HG02642 (cell line): Measurements from ENCODE around the gene ARL14EP.

Experiments
- ATAC-seq: cut with Tn5 transposase; IDR thresholded peaks from one replicate; pipeline ENCODE4 v1.9.1; 2021; ENCODE audit warnings: mild to moderate bottlenecking; ENCODE audit not compliant: unreplicated experiment, poor library complexity

The ARL14EP gene

DNA sequence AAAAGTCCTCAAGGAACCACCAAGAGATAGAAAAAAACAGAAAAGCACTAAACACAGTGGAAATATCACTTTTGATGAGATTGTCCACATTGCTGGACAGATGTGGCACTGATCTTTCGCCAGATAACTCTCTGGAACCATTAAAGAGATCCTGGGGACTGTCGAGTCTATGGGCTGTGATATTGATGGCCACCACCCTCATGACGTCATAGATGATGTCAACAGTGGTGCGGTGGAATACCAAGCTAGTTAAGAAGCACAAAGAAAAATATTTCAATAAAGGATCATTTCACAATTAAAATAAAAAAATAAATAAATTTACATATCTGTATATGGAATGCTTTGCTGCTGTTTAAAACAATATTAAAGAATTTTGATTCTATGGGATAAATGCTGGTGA is 45.5 kb downstream of the ARL14EP start:
- no peak for ATAC-seq

DNA sequence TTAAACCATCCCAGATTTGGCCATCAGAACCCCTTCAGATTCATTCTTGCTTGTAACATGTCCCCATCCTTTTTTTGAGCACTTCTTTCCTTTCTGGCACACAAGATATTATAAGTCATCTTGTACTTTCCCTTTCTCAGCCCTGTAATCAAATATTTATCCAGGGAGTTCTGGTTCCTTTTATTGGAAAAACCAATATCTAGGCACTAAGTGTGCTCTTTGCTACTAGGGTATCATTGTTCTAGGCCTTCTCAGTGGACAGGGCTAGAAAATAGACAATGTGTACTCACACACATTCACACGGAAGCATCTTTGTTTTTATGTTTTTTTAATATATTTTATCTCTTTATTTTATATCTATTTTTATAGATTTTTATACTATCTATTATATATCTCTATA is 47.3 kb downstream of the ARL14EP start:
- no peak for ATAC-seq

DNA sequence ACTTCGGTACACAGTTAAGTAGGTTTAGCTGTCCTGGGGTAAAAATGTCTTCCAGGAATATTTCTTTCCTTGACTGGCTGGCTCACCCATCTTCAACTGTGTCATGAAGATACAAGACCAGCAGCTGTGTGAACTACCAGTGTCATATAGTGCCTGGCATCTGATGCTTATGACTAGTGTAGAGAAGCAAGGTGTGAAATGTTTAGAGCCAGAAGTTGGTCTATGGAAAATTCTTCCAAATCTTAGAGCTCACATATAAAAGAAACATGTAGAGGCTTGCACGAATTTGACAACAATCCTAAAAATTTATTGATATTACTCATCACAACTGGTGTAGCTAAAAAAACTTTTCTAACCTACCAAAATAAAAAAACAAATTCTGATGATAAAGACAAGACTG is 54.4 kb downstream of the ARL14EP start:
- ATAC-seq = no peak

DNA sequence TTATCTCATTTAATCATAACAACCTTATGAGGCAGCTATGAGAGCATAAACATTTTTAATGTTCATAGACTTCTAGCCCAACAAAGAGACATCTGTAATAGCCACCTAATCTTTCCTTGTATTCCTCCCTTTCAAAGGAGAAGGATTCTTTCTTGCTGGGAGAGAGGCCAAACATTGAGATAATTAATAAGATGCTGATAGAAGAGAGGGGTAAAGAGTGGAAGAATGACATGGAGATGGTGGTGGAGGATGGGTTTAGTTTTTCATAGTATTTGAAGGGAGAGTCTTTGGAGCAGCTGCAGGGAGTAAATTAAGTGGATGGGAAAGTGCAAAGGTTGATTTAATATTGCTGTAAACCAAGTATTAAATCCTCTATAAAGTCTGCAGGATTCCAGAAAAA is 57.9 kb downstream of the ARL14EP start:
- no peak for ATAC-seq

DNA sequence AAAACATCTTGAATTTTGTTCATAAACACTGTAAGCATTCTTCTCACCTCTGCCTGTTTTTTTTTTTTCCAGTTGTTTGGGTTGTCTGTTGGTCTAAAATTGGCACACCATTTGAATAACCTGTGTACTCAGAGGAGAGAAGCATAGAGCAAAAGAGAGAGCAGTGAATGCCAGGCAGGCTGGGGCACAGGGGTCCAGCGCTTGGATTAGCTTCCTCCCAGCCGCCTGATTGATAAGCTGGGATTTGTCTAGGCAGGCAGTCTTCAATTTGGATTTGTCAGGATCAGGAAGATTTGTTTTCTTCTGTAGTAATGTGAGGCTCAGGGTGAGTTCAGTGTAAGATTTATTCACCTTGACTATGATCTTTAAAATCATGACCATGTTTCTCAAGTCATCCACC is 59.0 kb downstream of the ARL14EP start:
- ATAC-seq = no peak
